Keratinocyte (primary cell): Measurements from ENCODE around the gene DIP2B.

ENCODE experiments used
- EZH2 ChIP-seq: IDR thresholded peaks from one replicate; pipeline ENCODE4 v1.6.1; 2012; ENCODE audit warnings: inconsistent platforms, mild to moderate bottlenecking, low read length, moderate library complexity
- TF ChIP-seq, protein P1 (sequence below), 3 experiments: IDR thresholded peaks in 1 of 3; conservative IDR thresholded peaks in 1 of 3; optimal IDR thresholded peaks in 1 of 3; 2 replicates in 2 of 3; 3 replicates in 1 of 3; pipeline versions ENCODE3 to v1.5.1; 2011; ENCODE audit warnings: low read length in 3 of 3, mild to moderate bottlenecking in 3 of 3, moderate library complexity in 2 of 3, control low read depth in 1 of 3, inconsistent platforms in 1 of 3; ENCODE audit not compliant: insufficient read depth in 2 of 3; ENCODE audit errors: extremely low read depth in 1 of 3

DNA sequence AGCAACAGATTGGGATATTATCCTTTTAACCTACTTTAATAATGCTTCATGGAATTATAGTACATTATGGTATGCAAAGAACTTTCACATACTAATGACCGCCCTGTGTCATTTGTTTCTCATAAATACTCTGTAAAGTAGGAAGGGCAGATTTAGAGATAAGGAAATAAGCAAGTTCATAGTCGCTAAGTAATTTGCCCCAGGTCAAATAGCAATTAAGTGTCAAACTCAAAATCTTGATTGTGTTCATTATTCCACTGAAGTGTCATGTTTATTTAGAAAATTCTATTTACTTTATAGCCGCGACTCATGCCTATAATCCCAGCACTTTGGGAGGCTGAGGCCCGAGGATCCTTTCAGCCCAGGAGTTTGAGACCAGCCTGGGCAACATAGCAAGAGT is 160.4 kb downstream of the DIP2B start:
- TF ChIP-seq, protein P1, sequence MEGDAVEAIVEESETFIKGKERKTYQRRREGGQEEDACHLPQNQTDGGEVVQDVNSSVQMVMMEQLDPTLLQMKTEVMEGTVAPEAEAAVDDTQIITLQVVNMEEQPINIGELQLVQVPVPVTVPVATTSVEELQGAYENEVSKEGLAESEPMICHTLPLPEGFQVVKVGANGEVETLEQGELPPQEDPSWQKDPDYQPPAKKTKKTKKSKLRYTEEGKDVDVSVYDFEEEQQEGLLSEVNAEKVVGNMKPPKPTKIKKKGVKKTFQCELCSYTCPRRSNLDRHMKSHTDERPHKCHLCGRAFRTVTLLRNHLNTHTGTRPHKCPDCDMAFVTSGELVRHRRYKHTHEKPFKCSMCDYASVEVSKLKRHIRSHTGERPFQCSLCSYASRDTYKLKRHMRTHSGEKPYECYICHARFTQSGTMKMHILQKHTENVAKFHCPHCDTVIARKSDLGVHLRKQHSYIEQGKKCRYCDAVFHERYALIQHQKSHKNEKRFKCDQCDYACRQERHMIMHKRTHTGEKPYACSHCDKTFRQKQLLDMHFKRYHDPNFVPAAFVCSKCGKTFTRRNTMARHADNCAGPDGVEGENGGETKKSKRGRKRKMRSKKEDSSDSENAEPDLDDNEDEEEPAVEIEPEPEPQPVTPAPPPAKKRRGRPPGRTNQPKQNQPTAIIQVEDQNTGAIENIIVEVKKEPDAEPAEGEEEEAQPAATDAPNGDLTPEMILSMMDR (optimal IDR thresholded peaks at IDR 0.05 in 1 of 3, IDR thresholded peaks at IDR 0.05 in 1 of 3, conservative IDR thresholded peaks at IDR 0.05 in 1 of 3; ENCODE audit: extremely low read depth in 1 of 3, insufficient read depth in 2 of 3, low read length in 3 of 3): no peak
- TF ChIP-seq EZH2: no peak
